T-cell (primary cell): ENCODE measurements around the gene LPIN1. TPM values are rescaled to one million over a fixed set of nuclear protein-coding genes. Genes with fewer than 3 reads are reported as not detected.
A peak's percentile ranks its signal among the peaks of the same experiment; 100 is the strongest.

Source experiments
- ATAC-seq, 4 experiments: fragments of 200-7000 bp in 3 of 4; fragments of 150-1000 bp in 1 of 4; cut with Tn5 transposase; replicated peaks in 1 of 4; 1 replicate in 3 of 4; 2 replicates in 1 of 4; pipeline ENCODE4 v1.10.0; 2021; ENCODE audit warnings: moderate library complexity in 3 of 4, mild to moderate bottlenecking in 2 of 4, moderate number of reproducible peaks in 1 of 4
- CTCF ChIA-PET, 2 donors: fragments of 300-600 bp; sonication (Branson Sonifier 250); formaldehyde crosslinking; loops; one replicate each; lab custom pipeline; 2022; ENCODE audit warnings: antibody characterized with exemption in 2 of 2; lab: Charles Lee
- POLR2A ChIA-PET, 2 donors: fragments of 300-600 bp; sonication (Branson Sonifier 250); formaldehyde crosslinking; loops; one replicate each; lab custom pipeline; 2022; ENCODE audit warnings: antibody characterized with exemption in 2 of 2; lab: Charles Lee
- DNase-seq, 35 experiments: peaks; one replicate each; pipeline versions ENCODE4 v3.0.0 to v3.0.0-alpha.2; 2013 to 2023
- H3K27ac ChIP-seq: one replicate; pipeline ENCODE4 v1.5.1; 2013; ENCODE audit warnings: low read length
- H3K27me3 ChIP-seq, 2 experiments: replicated peaks in 1 of 2; 1 replicate in 1 of 2; 2 replicates in 1 of 2; pipeline versions ENCODE4 v1.6.1 to v1.7.0; 2013; ENCODE audit warnings: low read length in 1 of 2, mixed read lengths in 1 of 2; ENCODE audit not compliant: control insufficient read depth in 2 of 2, insufficient read depth in 2 of 2; ENCODE audit errors: extremely low read depth in 1 of 2
- H3K36me3 ChIP-seq, 2 donors: 1 replicate in 1 of 2; 2 replicates in 1 of 2; pipeline versions ENCODE4 v1.6.1 to v1.7.0; 2013; ENCODE audit warnings: low read length in 1 of 2; ENCODE audit not compliant: control insufficient read depth in 2 of 2, insufficient read depth in 1 of 2; ENCODE audit errors: extremely low read depth in 1 of 2
- H3K4me1 ChIP-seq, 2 experiments: 1 replicate in 1 of 2; 2 replicates in 1 of 2; pipeline versions ENCODE4 v1.6.1 to v1.7.0; 2013; ENCODE audit warnings: low read length in 2 of 2, mixed read lengths in 1 of 2; ENCODE audit not compliant: insufficient read depth in 2 of 2, control insufficient read depth in 1 of 2; ENCODE audit errors: extremely low read depth in 1 of 2
- H3K4me3 ChIP-seq, 2 donors: 1 replicate in 1 of 2; 2 replicates in 1 of 2; pipeline versions ENCODE4 v1.5.1 to v1.7.0; 2013; ENCODE audit warnings: mild to moderate bottlenecking in 2 of 2, low read length in 1 of 2, moderate library complexity in 1 of 2; ENCODE audit not compliant: control insufficient read depth in 1 of 2; ENCODE audit errors: extremely low read depth in 1 of 2
- H3K9me3 ChIP-seq: 2 replicates; pipeline ENCODE4 v1.7.0; 2013
- H3K27ac Mint-ChIP-seq, 2 donors: one replicate each; pipeline ENCODE4 v1.8.0; 2020 to 2021; ENCODE audit warnings: mild to moderate bottlenecking in 2 of 2, mixed read lengths in 2 of 2
- H3K27me3 Mint-ChIP-seq, 2 donors: one replicate each; pipeline ENCODE4 v1.8.0; 2021 to 2022; ENCODE audit warnings: mixed read lengths in 2 of 2
- H3K36me3 Mint-ChIP-seq: one replicate; pipeline ENCODE4 v1.8.0; 2021; ENCODE audit warnings: mixed read lengths
- H3K4me1 Mint-ChIP-seq, 3 donors: one replicate each; pipeline ENCODE4 v1.8.0; 2020 to 2022; ENCODE audit warnings: mixed read lengths in 3 of 3, mild to moderate bottlenecking in 1 of 3
- H3K4me3 Mint-ChIP-seq, 3 donors: one replicate each; pipeline ENCODE4 v1.8.0; 2020 to 2022; ENCODE audit warnings: mild to moderate bottlenecking in 3 of 3, mixed read lengths in 3 of 3, moderate library complexity in 3 of 3
- H3K9me3 Mint-ChIP-seq, 3 donors: one replicate each; pipeline ENCODE4 v1.8.0; 2020 to 2022; ENCODE audit warnings: mixed read lengths in 3 of 3
- WGBS: methylation state at CpG from one replicate; pipeline ENCODE4 v1.1.5; 2013; ENCODE audit warnings: missing lambda C conversion rate; ENCODE audit not compliant: insufficient coverage; 5-methylcytosine and 5-hydroxymethylcytosine counted together
- total RNA-seq, 35 experiments: library from RNA in 6 of 35; stranded (reverse) in 6 of 35; fragments of 120-200 nt in 1 of 35; gene quantifications; one replicate each; pipeline versions ENCODE4 v1.2.1 to v1.2.4 and lab custom pipeline; 2013 to 2026

Gene LPIN1
- total RNA-seq, 5 donors from 2014 or later (not counting 1 experiment from before 2014, with no cell fraction given), result 67.1 to 102 (median 88.0) TPM

GRCh38 chr2:11863103-11863502 is 116.7 kb downstream of the LPIN1 start:
- peaks cover 0 to 3% of the 10 kb centered on the region in 2 experiments for H3K27me3 ChIP-seq
- H3K27ac ChIP-seq, result no peak overlapping the region
- no peak overlapping the region for H3K4me3 ChIP-seq
- Mint-ChIP-seq H3K4me1 (peaks cover 14 to 36% (median 21%) of the 10 kb centered on the region in 3 donors), H3K27me3 (no peaks in the 10 kb centered on the region), H3K4me3 (peak overlapping the region in 2 of 3 donors; percentile 29 to 52), H3K9me3 (peaks cover 0 to 9% (median 9%) of the 10 kb centered on the region in 3 donors), H3K36me3 (no peaks in the 10 kb centered on the region), H3K27ac (peak overlapping the region in 1 of 2 donors; percentile 24)
- POLR2A ChIA-PET, result no interaction called here
- peaks cover 2% of the 10 kb centered on the region for H3K9me3 ChIP-seq
- peak in 1 of 35 experiments; percentile 24 for DNase-seq
- no peaks in the 10 kb centered on the region for H3K36me3 ChIP-seq
- peaks cover 0 to 17% of the 10 kb centered on the region in 2 experiments for H3K4me1 ChIP-seq
- peak in 3 of 4 experiments; percentile 40 to 51 (median 41) for ATAC-seq
- CTCF ChIA-PET, result interaction anchor here (0.7 to 3.6 kb wide), 11 partner anchors 77 to 1723 kb away, joined by 3 to 17 read pairs (median 3); partner anchors contain the start of gene TRIB2 (in 2 of the 2)
- 30% methylated on average over 2 of the region's 7 CpGs for WGBS

- peaks cover 0 to 3% of the 10 kb centered on the region in 2 experiments for H3K27me3 ChIP-seq
- peak; percentile 73 to 87 (median 82) for ATAC-seq
- POLR2A ChIA-PET, result no interaction called here
- DNase-seq, result peak; percentile 34 to 82 (median 57)
- peaks cover 0 to 17% of the 10 kb centered on the region in 2 experiments for H3K4me1 ChIP-seq
- no peaks in the 10 kb centered on the region for H3K27me3 Mint-ChIP-seq
- peak overlapping the region in 1 of 2 donors; percentile 18 for H3K4me3 ChIP-seq
- H3K9me3 ChIP-seq, result no peaks in the 10 kb centered on the region
- no peaks in the 10 kb centered on the region for H3K36me3 Mint-ChIP-seq
- H3K9me3 Mint-ChIP-seq, result peaks cover 0 to 8% (median 8%) of the 10 kb centered on the region in 3 donors
- H3K27ac Mint-ChIP-seq, result peak overlapping the region in 1 of 2 donors; percentile 19
- H3K36me3 ChIP-seq, result no peaks in the 10 kb centered on the region
- WGBS, result 40% methylated on average over 2 of the region's 12 CpGs
- peaks cover 14 to 36% (median 21%) of the 10 kb centered on the region in 3 donors for H3K4me1 Mint-ChIP-seq
- CTCF ChIA-PET, result interaction anchor here (0.6 to 3.6 kb wide), 19 partner anchors 20 to 1724 kb away, joined by 3 to 17 read pairs (median 3); partner anchors contain the start of gene TRIB2 (in 2 of the 2)
- H3K27ac ChIP-seq, result no peak overlapping the region
- H3K4me3 Mint-ChIP-seq, result peak overlapping the region in 2 of 3 donors; percentile 29 to 52
These were observed 117.3 kb downstream of the LPIN1 start for GRCh38 chr2:11863513-11864328.

- ChIA-PET CTCF (interaction anchor here (0.7 to 3.6 kb wide), 8 partner anchors 25 to 1143 kb away, joined by 3 to 17 read pairs (median 6); partner anchors contain the start of gene TRIB2 (in 2 of the 2)), POLR2A (interaction anchor here in 1 of 2 donors (0.5 kb wide), 1 partner anchor 1053 kb away, joined by 3 read pairs; no protein-coding TSS in a partner anchor)
- Mint-ChIP-seq H3K36me3 (no peaks in the 10 kb centered on the region), H3K27me3 (no peaks in the 10 kb centered on the region), H3K4me1 (peaks cover 14 to 36% (median 21%) of the 10 kb centered on the region in 3 donors), H3K9me3 (no peaks in the 10 kb centered on the region), H3K27ac (no peak overlapping the region), H3K4me3 (no peak overlapping the region)
- Histone ChIP-seq H3K4me3 (no peak overlapping the region), H3K27me3 (peaks cover 0 to 3% of the 10 kb centered on the region in 2 experiments), H3K27ac (no peak overlapping the region), H3K36me3 (no peaks in the 10 kb centered on the region), H3K9me3 (no peaks in the 10 kb centered on the region), H3K4me1 (peaks cover 0 to 17% of the 10 kb centered on the region in 2 experiments)
- DNase-seq (no peak), ATAC-seq (no peak)
- 95% methylated on average over 7 of the region's 8 CpGs for WGBS
These were observed 118.3 kb downstream of the LPIN1 start for GRCh38 chr2:11864724-11865123.

GRCh38 chr2:11865378-11865777 is 118.9 kb downstream of the LPIN1 start:
- no peaks in the 10 kb centered on the region for H3K36me3 Mint-ChIP-seq
- no peak overlapping the region for H3K4me3 Mint-ChIP-seq
- no peaks in the 10 kb centered on the region for H3K27me3 Mint-ChIP-seq
- no peaks in the 10 kb centered on the region for H3K9me3 ChIP-seq
- no peak overlapping the region for H3K27ac ChIP-seq
- ATAC-seq (no peak), DNase-seq (no peak)
- no peak overlapping the region for H3K27ac Mint-ChIP-seq
- no peaks in the 10 kb centered on the region for H3K9me3 Mint-ChIP-seq
- no CpG with 5 or more reads among the region's 8 CpGs for WGBS
- ChIA-PET POLR2A (interaction anchor here in 1 of 2 donors (0.5 kb wide), 1 partner anchor 213 kb away, joined by 7 read pairs; no protein-coding TSS in a partner anchor), CTCF (interaction anchor here (0.7 to 3.6 kb wide), 6 partner anchors 24 to 1142 kb away, joined by 3 to 17 read pairs (median 8); partner anchors contain the start of gene TRIB2 (in 2 of the 2))
- no peaks in the 10 kb centered on the region for H3K36me3 ChIP-seq
- peaks cover 14 to 36% (median 21%) of the 10 kb centered on the region in 3 donors for H3K4me1 Mint-ChIP-seq
- H3K4me1 ChIP-seq, result peaks cover 0 to 17% of the 10 kb centered on the region in 2 experiments
- peaks cover 0 to 3% of the 10 kb centered on the region in 2 experiments for H3K27me3 ChIP-seq
- no peak overlapping the region for H3K4me3 ChIP-seq

GRCh38 chr2:11865805-11866204 is 119.4 kb downstream of the LPIN1 start:
- ChIA-PET CTCF (interaction anchor here (1.0 to 3.6 kb wide), 3 partner anchors 24 to 1142 kb away, joined by 3 to 17 read pairs (median 6); partner anchors contain the start of gene TRIB2 (in 1 of the 2)), POLR2A (interaction anchor here in 1 of 2 donors (0.5 kb wide), 1 partner anchor 212 kb away, joined by 7 read pairs; no protein-coding TSS in a partner anchor)
- Histone ChIP-seq H3K4me3 (no peak overlapping the region), H3K4me1 (peaks cover 0 to 17% of the 10 kb centered on the region in 2 experiments), H3K36me3 (no peaks in the 10 kb centered on the region), H3K27me3 (peaks cover 0 to 3% of the 10 kb centered on the region in 2 experiments), H3K9me3 (no peaks in the 10 kb centered on the region), H3K27ac (no peak overlapping the region)
- no peak overlapping the region for H3K27ac Mint-ChIP-seq
- no peak for DNase-seq
- no peak for ATAC-seq
- 99% methylated on average over 11 of the region's 13 CpGs for WGBS
- no peaks in the 10 kb centered on the region for H3K36me3 Mint-ChIP-seq
- H3K9me3 Mint-ChIP-seq, result no peaks in the 10 kb centered on the region
- H3K4me3 Mint-ChIP-seq, result no peak overlapping the region
- H3K4me1 Mint-ChIP-seq, result peaks cover 14 to 36% (median 21%) of the 10 kb centered on the region in 3 donors
- no peaks in the 10 kb centered on the region for H3K27me3 Mint-ChIP-seq
